NCI-H524 treated with DMSO at 0.1 percent for 48 hours (cell line): ENCODE data around the gene NHERF1.

Experiments used
- DNase-seq: peaks from one replicate; lab custom pipeline; 2025; lab: John Stamatoyannopoulos, UW

NHERF1 gene

DNA sequence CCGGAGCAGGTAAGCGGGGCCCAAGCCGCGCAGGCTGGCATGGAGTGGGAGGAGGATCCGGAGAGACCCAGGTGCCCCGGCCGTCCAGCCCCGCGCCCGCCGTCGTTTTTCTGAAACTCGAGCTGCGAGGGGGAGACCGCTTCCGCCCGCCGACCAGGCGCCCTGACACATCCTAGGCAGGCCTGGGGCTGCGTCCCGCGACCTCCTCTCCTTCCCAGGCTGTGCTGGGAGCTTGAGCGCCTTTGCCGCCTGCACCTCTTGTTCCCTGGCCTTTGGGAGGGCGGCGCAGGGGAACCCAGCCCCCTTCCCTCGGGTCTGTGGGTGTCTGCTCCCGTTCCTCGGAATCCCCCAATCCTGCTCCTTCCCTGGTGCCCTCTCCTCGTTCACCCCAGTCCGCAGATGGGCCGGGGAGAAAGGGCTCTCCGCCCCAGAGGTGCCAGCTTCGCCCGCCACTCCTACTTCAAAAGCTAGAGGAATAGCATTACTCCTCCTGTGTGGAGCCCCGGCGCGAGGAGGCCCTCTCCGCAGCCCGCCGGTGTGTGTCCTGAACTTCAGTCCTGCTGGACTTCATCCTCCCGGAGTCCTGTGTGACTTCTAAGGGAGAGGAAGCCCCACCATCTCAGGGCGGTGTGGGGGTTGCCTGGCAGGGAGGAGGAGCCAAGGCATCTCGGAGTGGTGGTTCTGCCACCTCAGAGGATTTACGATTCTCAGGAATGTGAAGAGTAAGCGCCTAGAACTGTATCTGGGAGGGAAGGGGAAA is 1.0 kb downstream of the NHERF1 start:
- DNase-seq, result no peak

DNA sequence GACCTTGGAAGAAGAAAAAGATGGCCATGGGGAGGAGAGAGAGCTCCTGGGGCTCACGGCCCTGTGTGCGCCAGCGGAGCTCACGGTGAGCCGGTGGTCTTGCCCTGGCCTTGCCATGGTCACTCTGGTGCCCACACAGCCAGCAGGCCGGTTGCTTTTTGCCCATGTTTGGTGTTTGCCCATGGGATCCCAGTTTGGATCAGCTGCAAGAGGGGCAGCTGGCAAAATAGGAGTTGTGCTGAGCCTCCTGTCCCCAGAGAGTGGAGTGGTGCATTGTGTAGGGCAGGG is 1.6 kb downstream of the NHERF1 start:
- no peak for DNase-seq

GRCh38 chr17:74750327-74751069 is 2.1 kb downstream of the NHERF1 start:
- DNase-seq, result no peak

- no peak for DNase-seq
Observed at GRCh38 chr17:74752415-74752814, 4.0 kb downstream of the NHERF1 start.

- no peak for DNase-seq
Observed at GRCh38 chr17:74752822-74753401, 4.5 kb downstream of the NHERF1 start.

GRCh38 chr17:74754832-74755231 is 6.4 kb downstream of the NHERF1 start:
- DNase-seq, result no peak

GRCh38 chr17:74755533-74755932 is 7.1 kb downstream of the NHERF1 start:
- no peak for DNase-seq

DNA sequence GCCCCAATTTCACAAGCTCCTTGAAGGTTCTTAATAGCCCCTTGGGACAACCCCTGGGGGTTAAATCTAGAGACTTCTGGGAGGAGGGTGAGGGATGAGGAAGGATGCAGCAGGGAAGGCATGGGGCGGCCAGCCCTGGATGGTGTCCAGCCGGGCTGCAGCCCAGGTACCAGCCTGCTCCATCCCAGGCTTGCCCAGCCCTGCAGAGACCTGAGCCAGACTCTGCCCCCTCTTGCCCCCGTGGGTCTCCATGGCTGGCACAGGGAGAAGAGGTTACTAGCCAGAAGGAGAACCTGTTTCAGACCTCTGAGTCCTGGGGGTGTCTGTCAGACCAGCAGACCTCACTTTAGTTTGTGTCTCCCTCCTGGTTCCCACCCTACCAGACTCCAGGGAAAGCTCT is 8.5 kb downstream of the NHERF1 start:
- DNase-seq, result no peak

DNA sequence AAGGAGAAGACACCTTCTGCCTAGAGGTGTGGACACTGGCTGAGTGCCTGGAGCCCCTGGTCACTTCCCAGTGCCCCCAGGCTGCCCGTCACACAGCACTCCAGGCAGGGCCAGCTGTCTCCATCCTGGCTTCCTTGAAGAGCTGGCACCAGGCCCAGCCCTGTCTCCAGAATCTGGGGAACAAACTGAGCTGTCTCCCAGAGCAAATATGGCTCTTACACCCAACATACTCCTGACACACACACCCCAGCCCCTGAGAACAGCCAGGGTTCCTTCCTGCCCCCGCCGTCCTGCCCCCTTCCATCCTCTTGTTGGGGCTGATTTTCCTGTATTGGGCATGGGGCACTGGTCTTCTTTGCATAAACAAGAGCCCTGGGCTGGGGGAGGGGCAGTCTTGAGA is 9.1 kb downstream of the NHERF1 start:
- DNase-seq, result peak; percentile 32

DNA sequence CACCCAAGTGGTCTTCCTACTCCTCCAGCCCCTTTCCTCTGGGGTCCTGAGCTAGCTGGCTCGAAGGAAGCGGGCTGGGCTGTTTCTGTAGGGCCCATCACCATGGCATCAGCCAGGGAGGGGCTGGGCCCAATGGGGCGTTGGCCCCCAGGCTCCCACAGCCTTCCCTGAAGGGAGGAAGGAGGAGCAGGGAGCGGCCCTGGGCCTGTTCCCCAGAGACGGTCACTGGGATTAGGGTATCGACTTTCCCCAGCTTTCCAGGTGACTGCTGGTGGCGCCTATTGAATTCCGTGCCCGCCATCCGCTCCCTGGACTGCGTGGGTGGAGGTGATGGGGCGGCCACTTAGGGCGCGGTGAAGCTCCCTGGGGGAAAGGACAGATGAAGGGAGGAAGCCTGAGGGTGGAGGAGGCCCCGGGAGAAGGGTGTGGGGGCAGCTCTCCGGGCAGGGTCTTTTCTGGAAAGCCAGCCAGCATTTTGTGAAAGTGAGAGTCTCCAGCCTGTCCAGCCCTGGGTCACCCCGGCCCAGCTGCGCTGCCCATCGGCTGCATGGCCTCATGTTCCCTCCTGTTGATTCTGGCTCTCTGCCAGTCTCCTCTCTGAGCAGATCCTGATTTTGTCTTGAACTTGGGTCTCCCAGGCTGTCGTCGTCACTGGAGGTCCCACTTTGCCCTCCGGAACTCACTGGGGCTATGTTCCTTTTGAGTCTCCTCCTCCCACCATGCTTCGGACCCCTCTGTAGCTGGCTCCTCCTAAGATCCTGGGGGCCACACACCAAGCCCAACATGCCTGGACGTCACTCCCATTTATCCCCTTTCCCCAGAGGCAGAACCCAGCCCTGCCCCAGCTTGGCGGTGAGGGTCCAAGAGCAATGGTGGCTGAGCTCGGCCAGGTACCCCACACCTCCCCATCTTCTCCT is 9.8 kb downstream of the NHERF1 start:
- no peak for DNase-seq

GRCh38 chr17:74758848-74759168 is 10.4 kb downstream of the NHERF1 start:
- DNase-seq, result no peak

GRCh38 chr17:74759243-74759801 is 10.9 kb downstream of the NHERF1 start:
- DNase-seq, result no peak

GRCh38 chr17:74759941-74760340 is 11.5 kb downstream of the NHERF1 start:
- DNase-seq, result no peak

- peak; percentile 78 for DNase-seq
Observed at GRCh38 chr17:74760404-74761105, 12.1 kb downstream of the NHERF1 start.

DNA sequence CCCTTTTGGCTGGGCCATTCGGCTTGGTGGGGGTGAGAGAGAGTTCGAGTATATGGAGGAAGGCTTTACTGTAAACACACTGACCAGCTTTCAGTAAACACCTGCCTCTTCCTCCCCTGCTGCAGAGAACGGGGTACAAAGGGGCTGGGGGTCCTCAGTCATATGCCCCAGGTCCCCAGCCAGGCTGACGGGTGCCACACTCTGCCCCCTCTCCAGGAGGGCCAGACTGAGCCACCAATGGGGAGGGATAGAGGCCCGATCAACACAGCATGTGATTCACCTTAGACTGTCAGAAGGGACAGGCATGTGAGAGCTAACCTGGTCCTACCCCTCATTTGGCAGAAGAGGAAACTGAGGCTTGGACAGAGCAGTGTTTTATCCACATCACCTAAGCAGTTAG is 13.0 kb downstream of the NHERF1 start:
- DNase-seq, result no peak

DNA sequence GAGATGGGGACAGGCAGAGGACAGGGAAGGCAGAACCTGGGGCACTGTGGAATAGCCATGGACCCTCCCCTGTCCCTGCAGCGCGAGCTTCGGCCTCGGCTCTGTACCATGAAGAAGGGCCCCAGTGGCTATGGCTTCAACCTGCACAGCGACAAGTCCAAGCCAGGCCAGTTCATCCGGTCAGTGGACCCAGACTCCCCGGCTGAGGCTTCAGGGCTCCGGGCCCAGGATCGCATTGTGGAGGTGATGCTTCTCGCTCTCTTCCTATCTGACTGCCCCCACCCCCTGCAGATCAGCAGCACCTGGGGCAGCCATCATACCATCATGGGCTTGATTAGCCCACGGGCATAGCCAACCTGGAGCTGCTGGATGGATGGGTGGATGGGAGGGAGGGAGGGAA is 13.5 kb downstream of the NHERF1 start:
- DNase-seq, result no peak

- no peak for DNase-seq
Observed at GRCh38 chr17:74763565-74764387, 15.3 kb downstream of the NHERF1 start.

GRCh38 chr17:74764751-74765286 is 16.4 kb downstream of the NHERF1 start:
- DNase-seq, result no peak

- no peak for DNase-seq
Observed at GRCh38 chr17:74766413-74766812, 18.0 kb downstream of the NHERF1 start.

DNA sequence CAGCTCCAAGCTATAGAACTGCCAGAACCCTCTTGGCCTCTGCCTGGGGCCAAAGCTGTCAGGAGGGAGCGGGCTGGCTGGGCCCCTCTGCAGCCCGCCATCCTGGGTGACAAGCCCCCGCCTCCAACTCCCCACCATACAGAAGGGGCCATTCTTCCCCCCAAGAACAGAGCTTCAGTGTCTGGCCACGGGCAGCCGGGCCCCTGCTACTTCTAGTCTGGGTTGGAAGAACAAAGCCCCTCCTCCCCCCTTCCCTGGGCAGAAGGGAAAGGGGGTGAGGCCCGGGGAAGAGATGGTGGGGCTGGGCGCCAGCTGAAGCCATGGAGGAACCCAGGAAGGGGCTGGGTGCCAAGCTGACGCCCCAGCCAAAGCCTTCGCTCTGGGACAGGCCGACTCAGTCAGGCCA is 18.7 kb downstream of the NHERF1 start:
- DNase-seq, result no peak
